Prostate gland (tissue), 2 donors: ENCODE data around the gene CLIP4.

Source experiments
- CTCF ChIP-seq, 4 experiments: fragments of 200-600 bp in 2 of 4; fragments of 450-650 bp in 2 of 4; sonication (generic) in 2 of 4; IDR thresholded peaks; 1 replicate in 3 of 4; 2 replicates in 1 of 4; pipeline ENCODE4 v1.5.1; 2016 to 2019; ENCODE audit warnings: antibody characterized with exemption in 4 of 4, mild to moderate bottlenecking in 2 of 4, moderate library complexity in 2 of 4
- POLR2A ChIP-seq: fragments of 450-650 bp; IDR thresholded peaks from one replicate; pipeline ENCODE4 v1.6.1; 2016; ENCODE audit warnings: antibody characterized with exemption, mild to moderate bottlenecking

- TF ChIP-seq CTCF (IDR thresholded peaks at IDR 0.05) (no peak), POLR2A (no peak)
These were observed 2.8 kb upstream of the CLIP4 start for GRCh38 chr2:29112379-29112778.
